ENCODE data around the gene MAP4K1.

DNA sequence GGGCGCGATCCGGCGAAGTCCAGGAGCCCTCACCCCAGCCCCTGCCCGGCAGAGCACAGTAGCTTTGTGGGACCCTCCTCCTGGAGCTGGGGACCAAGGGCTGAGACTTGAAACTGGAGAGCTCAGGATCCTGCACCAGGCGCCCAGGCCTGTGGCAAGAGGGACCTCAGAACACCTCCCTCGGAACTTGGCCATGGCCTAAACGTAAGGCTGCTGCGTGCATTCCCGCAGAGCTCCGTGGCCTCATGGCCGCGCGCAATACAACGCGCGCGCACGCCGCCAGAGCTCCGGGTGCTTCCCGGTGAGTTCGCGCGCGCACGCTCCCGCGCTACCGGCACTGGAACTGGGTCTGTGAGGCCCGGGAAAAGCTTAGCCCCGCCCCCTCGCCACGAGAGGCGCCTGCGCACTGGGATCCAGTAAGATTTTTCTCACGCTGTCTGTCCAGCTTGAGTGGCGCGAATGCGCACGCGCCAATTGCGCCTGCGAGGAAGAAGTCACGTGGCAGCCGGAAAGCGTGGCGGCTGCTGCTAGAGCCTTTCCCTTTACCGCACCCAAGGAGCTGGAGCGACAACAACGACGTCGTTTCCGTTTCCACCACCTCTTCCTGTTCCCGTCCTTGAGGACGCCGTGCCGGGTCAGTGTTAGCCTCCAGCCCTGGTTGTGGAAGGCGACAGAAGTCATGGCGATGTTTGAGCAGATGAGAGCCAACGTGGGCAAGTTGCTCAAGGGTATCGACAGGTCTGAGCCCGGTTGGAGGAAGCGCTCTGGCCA, 1.0 kb upstream of the MAP4K1 start, which contains the start of gene EIF3K:
- TF ChIP-seq, protein P1, sequence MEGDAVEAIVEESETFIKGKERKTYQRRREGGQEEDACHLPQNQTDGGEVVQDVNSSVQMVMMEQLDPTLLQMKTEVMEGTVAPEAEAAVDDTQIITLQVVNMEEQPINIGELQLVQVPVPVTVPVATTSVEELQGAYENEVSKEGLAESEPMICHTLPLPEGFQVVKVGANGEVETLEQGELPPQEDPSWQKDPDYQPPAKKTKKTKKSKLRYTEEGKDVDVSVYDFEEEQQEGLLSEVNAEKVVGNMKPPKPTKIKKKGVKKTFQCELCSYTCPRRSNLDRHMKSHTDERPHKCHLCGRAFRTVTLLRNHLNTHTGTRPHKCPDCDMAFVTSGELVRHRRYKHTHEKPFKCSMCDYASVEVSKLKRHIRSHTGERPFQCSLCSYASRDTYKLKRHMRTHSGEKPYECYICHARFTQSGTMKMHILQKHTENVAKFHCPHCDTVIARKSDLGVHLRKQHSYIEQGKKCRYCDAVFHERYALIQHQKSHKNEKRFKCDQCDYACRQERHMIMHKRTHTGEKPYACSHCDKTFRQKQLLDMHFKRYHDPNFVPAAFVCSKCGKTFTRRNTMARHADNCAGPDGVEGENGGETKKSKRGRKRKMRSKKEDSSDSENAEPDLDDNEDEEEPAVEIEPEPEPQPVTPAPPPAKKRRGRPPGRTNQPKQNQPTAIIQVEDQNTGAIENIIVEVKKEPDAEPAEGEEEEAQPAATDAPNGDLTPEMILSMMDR (IDR thresholded peaks at IDR 0.05): no peak
- no peak for TF ChIP-seq POLR2AphosphoS5 (IDR thresholded peaks at IDR 0.05; ENCODE audit: low read depth, low read length)
- TF ChIP-seq, protein P2, sequence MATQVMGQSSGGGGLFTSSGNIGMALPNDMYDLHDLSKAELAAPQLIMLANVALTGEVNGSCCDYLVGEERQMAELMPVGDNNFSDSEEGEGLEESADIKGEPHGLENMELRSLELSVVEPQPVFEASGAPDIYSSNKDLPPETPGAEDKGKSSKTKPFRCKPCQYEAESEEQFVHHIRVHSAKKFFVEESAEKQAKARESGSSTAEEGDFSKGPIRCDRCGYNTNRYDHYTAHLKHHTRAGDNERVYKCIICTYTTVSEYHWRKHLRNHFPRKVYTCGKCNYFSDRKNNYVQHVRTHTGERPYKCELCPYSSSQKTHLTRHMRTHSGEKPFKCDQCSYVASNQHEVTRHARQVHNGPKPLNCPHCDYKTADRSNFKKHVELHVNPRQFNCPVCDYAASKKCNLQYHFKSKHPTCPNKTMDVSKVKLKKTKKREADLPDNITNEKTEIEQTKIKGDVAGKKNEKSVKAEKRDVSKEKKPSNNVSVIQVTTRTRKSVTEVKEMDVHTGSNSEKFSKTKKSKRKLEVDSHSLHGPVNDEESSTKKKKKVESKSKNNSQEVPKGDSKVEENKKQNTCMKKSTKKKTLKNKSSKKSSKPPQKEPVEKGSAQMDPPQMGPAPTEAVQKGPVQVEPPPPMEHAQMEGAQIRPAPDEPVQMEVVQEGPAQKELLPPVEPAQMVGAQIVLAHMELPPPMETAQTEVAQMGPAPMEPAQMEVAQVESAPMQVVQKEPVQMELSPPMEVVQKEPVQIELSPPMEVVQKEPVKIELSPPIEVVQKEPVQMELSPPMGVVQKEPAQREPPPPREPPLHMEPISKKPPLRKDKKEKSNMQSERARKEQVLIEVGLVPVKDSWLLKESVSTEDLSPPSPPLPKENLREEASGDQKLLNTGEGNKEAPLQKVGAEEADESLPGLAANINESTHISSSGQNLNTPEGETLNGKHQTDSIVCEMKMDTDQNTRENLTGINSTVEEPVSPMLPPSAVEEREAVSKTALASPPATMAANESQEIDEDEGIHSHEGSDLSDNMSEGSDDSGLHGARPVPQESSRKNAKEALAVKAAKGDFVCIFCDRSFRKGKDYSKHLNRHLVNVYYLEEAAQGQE (IDR thresholded peaks at IDR 0.05; ENCODE audit: insufficient read depth in 1 of 2, low read depth in 2 of 2, low read length in 1 of 2): no peak
- no peak for TF ChIP-seq SIN3A (IDR thresholded peaks at IDR 0.05; ENCODE audit: borderline replicate concordance, insufficient read depth, low read depth, low read length)
